ENCODE measurements around the gene FRY.

GRCh38 chr13:32262619-32263018 is 231.0 kb downstream of the FRY start:
- no peak for TF ChIP-seq RAD21 (IDR thresholded peaks at IDR 0.05)
- no peak for TF ChIP-seq CTCF (IDR thresholded peaks at IDR 0.05; ENCODE audit: low read depth, low read length, missing input control)
- TF ChIP-seq GABPA (IDR thresholded peaks at IDR 0.05 in 1 of 2, conservative IDR thresholded peaks at IDR 0.05 in 1 of 2): no peak
- no peak for TF ChIP-seq HNF4G (IDR thresholded peaks at IDR 0.05)
- no peak for TF ChIP-seq ATF3 (IDR thresholded peaks at IDR 0.05)
- TF ChIP-seq, protein P1, sequence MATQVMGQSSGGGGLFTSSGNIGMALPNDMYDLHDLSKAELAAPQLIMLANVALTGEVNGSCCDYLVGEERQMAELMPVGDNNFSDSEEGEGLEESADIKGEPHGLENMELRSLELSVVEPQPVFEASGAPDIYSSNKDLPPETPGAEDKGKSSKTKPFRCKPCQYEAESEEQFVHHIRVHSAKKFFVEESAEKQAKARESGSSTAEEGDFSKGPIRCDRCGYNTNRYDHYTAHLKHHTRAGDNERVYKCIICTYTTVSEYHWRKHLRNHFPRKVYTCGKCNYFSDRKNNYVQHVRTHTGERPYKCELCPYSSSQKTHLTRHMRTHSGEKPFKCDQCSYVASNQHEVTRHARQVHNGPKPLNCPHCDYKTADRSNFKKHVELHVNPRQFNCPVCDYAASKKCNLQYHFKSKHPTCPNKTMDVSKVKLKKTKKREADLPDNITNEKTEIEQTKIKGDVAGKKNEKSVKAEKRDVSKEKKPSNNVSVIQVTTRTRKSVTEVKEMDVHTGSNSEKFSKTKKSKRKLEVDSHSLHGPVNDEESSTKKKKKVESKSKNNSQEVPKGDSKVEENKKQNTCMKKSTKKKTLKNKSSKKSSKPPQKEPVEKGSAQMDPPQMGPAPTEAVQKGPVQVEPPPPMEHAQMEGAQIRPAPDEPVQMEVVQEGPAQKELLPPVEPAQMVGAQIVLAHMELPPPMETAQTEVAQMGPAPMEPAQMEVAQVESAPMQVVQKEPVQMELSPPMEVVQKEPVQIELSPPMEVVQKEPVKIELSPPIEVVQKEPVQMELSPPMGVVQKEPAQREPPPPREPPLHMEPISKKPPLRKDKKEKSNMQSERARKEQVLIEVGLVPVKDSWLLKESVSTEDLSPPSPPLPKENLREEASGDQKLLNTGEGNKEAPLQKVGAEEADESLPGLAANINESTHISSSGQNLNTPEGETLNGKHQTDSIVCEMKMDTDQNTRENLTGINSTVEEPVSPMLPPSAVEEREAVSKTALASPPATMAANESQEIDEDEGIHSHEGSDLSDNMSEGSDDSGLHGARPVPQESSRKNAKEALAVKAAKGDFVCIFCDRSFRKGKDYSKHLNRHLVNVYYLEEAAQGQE (IDR thresholded peaks at IDR 0.05): no peak
- TF ChIP-seq FOXA1 (IDR thresholded peaks at IDR 0.05): no peak
- no peak for TF ChIP-seq JUND (IDR thresholded peaks at IDR 0.05)
- TF ChIP-seq RXRA (IDR thresholded peaks at IDR 0.05): no peak
